ENCODE data around the gene CIDEB. TPM values are rescaled to one million over a fixed set of nuclear protein-coding genes. Genes with fewer than 3 reads are reported as not detected.

The CIDEB gene
- total RNA-seq, 1 experiment from 2014 or later = 0.22 TPM

DNA sequence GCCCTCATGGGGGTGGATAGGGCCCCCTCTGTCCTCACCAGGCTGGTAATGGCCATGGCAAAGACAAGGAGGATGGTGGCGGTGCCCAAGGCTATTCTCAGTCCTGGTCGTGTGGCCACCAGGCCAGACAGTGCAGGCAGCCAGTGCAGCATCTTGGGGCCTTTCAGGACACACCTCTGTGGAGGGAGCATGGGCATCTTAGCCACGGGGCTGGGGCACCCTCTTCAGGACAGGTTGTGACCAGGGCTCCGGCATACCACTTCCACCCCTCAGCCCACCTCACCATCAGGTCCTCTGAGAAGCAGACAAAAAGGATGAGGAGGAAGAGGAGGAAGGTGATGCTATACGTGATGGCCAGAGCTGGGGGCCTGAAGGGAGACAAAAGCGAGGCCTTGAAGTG, 16.2 kb upstream of the CIDEB start:
- Histone ChIP-seq H3K4me1 (ENCODE audit: control insufficient read depth in 1 of 2, insufficient read depth in 2 of 2, low read length in 2 of 2) (no peaks in the 10 kb centered on the region), H3K36me3 (ENCODE audit: control insufficient read depth in 1 of 2, insufficient read depth in 2 of 2, low read length in 2 of 2) (no peaks in the 10 kb centered on the region), H3K79me2 (ENCODE audit: insufficient read depth, low read length) (no peaks in the 10 kb centered on the region), H3K9me2 (ENCODE audit: insufficient read depth) (no peaks in the 10 kb centered on the region), H2AFZ (ENCODE audit: low read depth, low read length, poor library complexity, severe bottlenecking) (no peak overlapping the region), H3K27ac (ENCODE audit: low read depth, low read length) (no peak overlapping the region), H3K4me2 (ENCODE audit: low read length) (no peak overlapping the region), H4K20me1 (ENCODE audit: insufficient read depth) (no peaks in the 10 kb centered on the region), H3K9ac (ENCODE audit: low read length) (no peak overlapping the region), H3K27me3 (ENCODE audit: insufficient read depth, low read length) (0 out of 2 replicates have a peak, but pooled peaks cover 4% of the 10 kb centered on the region), H3K4me3 (replicated peaks in 1 of 2; ENCODE audit: low read depth in 1 of 2, low read length in 2 of 2) (no peak overlapping the region), H3K9me3 (ENCODE audit: control insufficient read depth in 1 of 2, insufficient read depth in 1 of 2, low read depth in 1 of 2, low read length in 2 of 2) (no peaks in the 10 kb centered on the region)
- no peak for DNase-seq (ENCODE audit: low read depth, low spot score)
- intact Hi-C loops (cut with micrococcal nuclease) = no loop called here
- peak; percentile 43 for ATAC-seq
- ChIA-PET RAD21 (ENCODE audit: low non-redundant PET in 1 of 2, low total read pairs in 2 of 2, uncharacterized antibody in 2 of 2, unreplicated experiment in 2 of 2) (no interaction called here), CTCF (interaction anchor here (4.3 kb wide), 1 partner anchor 108 kb away, joined by 28 read pairs; no protein-coding TSS in a partner anchor), POLR2A (no interaction called here)
- no TSS peak for BruUV-seq (replicated peaks)
- TF ChIP-seq EGR1 (IDR thresholded peaks at IDR 0.05; ENCODE audit: low read depth) = no peak
- no peak for TF ChIP-seq RAD21 (IDR thresholded peaks at IDR 0.05; ENCODE audit: low read depth)
- TF ChIP-seq ZFX (IDR thresholded peaks at IDR 0.05) = no peak
- no peak for TF ChIP-seq CEBPB (IDR thresholded peaks at IDR 0.05; ENCODE audit: low read depth)
- TF ChIP-seq TCF7L2 (IDR thresholded peaks at IDR 0.05; ENCODE audit: borderline replicate concordance, extremely low read depth, insufficient read depth, insufficient read length) = no peak
- TF ChIP-seq, protein P1, sequence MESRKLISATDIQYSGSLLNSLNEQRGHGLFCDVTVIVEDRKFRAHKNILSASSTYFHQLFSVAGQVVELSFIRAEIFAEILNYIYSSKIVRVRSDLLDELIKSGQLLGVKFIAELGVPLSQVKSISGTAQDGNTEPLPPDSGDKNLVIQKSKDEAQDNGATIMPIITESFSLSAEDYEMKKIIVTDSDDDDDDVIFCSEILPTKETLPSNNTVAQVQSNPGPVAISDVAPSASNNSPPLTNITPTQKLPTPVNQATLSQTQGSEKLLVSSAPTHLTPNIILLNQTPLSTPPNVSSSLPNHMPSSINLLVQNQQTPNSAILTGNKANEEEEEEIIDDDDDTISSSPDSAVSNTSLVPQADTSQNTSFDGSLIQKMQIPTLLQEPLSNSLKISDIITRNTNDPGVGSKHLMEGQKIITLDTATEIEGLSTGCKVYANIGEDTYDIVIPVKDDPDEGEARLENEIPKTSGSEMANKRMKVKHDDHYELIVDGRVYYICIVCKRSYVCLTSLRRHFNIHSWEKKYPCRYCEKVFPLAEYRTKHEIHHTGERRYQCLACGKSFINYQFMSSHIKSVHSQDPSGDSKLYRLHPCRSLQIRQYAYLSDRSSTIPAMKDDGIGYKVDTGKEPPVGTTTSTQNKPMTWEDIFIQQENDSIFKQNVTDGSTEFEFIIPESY (IDR thresholded peaks at IDR 0.05; ENCODE audit: extremely low read depth, insufficient replicate concordance, low read length) = no peak
- TF ChIP-seq, protein P2, sequence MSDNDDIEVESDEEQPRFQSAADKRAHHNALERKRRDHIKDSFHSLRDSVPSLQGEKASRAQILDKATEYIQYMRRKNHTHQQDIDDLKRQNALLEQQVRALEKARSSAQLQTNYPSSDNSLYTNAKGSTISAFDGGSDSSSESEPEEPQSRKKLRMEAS (IDR thresholded peaks at IDR 0.05) = no peak
- TF ChIP-seq ZNF274 (IDR thresholded peaks at IDR 0.05; ENCODE audit: low read depth, low read length) = no peak
- TF ChIP-seq SIN3A (IDR thresholded peaks at IDR 0.05; ENCODE audit: low read depth) = no peak
- no peak for TF ChIP-seq CBX3 (IDR thresholded peaks at IDR 0.05; ENCODE audit: low read depth)
- TF ChIP-seq POLR2A (IDR thresholded peaks at IDR 0.05; ENCODE audit: borderline replicate concordance, extremely low read depth, insufficient read depth, insufficient read length) = no peak
- TF ChIP-seq, protein P3, sequence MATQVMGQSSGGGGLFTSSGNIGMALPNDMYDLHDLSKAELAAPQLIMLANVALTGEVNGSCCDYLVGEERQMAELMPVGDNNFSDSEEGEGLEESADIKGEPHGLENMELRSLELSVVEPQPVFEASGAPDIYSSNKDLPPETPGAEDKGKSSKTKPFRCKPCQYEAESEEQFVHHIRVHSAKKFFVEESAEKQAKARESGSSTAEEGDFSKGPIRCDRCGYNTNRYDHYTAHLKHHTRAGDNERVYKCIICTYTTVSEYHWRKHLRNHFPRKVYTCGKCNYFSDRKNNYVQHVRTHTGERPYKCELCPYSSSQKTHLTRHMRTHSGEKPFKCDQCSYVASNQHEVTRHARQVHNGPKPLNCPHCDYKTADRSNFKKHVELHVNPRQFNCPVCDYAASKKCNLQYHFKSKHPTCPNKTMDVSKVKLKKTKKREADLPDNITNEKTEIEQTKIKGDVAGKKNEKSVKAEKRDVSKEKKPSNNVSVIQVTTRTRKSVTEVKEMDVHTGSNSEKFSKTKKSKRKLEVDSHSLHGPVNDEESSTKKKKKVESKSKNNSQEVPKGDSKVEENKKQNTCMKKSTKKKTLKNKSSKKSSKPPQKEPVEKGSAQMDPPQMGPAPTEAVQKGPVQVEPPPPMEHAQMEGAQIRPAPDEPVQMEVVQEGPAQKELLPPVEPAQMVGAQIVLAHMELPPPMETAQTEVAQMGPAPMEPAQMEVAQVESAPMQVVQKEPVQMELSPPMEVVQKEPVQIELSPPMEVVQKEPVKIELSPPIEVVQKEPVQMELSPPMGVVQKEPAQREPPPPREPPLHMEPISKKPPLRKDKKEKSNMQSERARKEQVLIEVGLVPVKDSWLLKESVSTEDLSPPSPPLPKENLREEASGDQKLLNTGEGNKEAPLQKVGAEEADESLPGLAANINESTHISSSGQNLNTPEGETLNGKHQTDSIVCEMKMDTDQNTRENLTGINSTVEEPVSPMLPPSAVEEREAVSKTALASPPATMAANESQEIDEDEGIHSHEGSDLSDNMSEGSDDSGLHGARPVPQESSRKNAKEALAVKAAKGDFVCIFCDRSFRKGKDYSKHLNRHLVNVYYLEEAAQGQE (IDR thresholded peaks at IDR 0.05; ENCODE audit: low read depth) = no peak
- TF ChIP-seq JUND (IDR thresholded peaks at IDR 0.05) = no peak
- TF ChIP-seq FOSL1 (IDR thresholded peaks at IDR 0.05; ENCODE audit: low read depth) = no peak

All from HCT116 (cell line).